HG02870 (cell line): ENCODE data around the gene CDC37L1.
"Not testable (repeated sequence)": the region's sequence is repeated elsewhere in the genome, so short reads cannot be mapped to it uniquely, and the experiment has no call there.

Experiments used
- ATAC-seq: cut with Tn5 transposase; IDR thresholded peaks from one replicate; pipeline ENCODE4 v1.9.1; 2021; ENCODE audit warnings: mild to moderate bottlenecking, moderate library complexity; ENCODE audit not compliant: unreplicated experiment

Gene CDC37L1

DNA sequence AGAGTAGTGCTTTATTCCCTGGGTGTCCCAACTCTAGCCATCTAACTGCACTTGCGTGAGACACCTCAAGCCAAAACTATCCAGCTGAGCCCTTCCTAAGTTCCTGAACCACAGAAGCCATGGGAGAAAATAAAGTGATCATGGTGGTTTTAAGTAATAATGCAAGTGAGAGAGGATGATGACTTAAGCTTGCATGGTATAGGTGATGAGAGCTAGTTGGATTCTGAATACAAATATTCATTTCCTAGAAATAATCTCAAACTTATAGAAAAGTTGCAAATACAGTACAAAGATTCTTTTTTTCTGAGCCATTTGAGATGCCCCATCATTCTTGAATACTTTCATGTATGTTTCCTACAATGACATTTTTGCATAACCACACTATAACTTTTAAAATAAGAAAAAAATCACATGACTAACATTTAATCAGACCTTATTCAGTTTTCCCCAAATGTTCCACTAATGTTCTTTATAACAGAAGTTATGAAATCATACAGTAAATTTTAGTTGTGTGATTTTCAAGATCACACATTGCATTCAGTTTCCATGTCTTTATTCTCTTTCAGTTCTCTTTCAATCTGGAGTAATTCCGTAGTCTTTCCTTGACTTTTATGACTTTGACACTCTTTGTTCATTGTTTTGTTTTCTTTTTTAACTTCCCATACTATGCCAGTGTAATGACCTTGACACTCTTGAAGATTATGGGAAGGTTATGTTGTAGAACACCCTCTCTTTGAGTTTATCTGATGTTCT, 67.1 kb downstream of the CDC37L1 start:
- no peak for ATAC-seq

- no peak for ATAC-seq
These were observed 69.2 kb downstream of the CDC37L1 start for GRCh38 chr9:4748612-4749011.

GRCh38 chr9:4750023-4750673, 70.8 kb downstream of the CDC37L1 start:
- no peak for ATAC-seq

DNA sequence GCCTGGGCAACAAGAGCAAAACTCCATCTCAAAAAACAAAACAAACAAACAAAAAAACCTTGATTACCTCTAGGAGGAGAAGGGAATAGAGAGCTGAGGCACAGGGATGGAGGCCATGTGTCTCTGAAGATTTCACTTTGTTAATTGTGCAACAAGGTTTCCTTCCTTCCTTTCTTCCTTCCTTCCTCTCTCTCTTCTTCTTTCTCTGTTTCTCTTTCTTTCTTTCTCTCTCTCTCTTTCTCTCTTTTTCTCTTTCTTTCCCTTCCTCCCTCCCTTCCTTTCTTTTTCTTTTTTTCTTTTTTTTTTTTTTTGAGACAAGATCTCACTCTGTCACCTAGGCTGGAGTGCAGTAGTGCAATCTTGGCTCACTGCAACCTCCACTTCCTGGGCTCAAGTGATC, 75.2 kb downstream of the CDC37L1 start:
- ATAC-seq, result not testable (repeated sequence)

DNA sequence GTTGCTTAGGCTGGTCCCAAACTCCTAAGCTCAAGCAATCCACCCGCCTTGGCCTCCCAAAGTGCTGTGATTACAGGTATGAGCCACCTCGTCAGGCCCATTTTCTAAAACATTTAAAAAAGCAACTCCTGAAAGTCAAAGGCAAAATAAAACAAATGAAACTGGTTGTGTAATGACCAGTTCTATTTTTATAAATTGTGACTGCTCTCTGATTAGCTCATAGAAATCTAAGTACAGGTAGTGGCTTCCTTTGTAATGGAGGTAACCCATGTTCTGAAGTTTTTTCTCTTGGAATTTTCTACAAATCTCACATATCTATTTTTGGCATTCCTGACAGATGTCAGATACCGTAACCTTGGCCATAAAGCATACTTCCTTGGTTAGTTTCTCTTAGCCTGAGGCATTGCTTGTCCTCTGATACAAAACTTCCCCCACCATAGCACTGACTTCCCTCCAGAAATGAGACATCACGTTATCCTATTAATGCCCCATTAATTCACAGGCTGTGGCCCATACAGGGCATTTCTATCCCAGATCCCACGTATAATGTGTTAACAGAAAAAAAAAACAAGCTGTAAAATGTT, 75.7 kb downstream of the CDC37L1 start:
- ATAC-seq, result no peak

- no peak for ATAC-seq
These were observed 77.1 kb downstream of the CDC37L1 start for GRCh38 chr9:4756420-4756819.
